Adrenal gland (tissue), 5 donors: Measurements from ENCODE around the gene MPC1.

Source experiments
- POLR2A ChIP-seq, 2 donors: fragments of 450-650 bp; IDR thresholded peaks; one replicate each; pipeline ENCODE4 v1.6.1; 2017; ENCODE audit warnings: antibody characterized with exemption in 2 of 2, mild to moderate bottlenecking in 2 of 2, moderate library complexity in 1 of 2
- TF ChIP-seq, protein P1 (sequence below), 6 experiments: fragments of 450-650 bp in 4 of 6; fragments of 200-600 bp in 2 of 6; sonication (generic) in 1 of 6; IDR thresholded peaks; 1 replicate in 5 of 6; 2 replicates in 1 of 6; pipeline versions ENCODE4 v1.5.1 to v1.8.0; 2016 to 2021; ENCODE audit warnings: antibody characterized with exemption in 6 of 6, mild to moderate bottlenecking in 2 of 6, moderate library complexity in 1 of 6
- donor health status: DM: no; HTN: no; CAD: no.

- TF ChIP-seq, protein P1, sequence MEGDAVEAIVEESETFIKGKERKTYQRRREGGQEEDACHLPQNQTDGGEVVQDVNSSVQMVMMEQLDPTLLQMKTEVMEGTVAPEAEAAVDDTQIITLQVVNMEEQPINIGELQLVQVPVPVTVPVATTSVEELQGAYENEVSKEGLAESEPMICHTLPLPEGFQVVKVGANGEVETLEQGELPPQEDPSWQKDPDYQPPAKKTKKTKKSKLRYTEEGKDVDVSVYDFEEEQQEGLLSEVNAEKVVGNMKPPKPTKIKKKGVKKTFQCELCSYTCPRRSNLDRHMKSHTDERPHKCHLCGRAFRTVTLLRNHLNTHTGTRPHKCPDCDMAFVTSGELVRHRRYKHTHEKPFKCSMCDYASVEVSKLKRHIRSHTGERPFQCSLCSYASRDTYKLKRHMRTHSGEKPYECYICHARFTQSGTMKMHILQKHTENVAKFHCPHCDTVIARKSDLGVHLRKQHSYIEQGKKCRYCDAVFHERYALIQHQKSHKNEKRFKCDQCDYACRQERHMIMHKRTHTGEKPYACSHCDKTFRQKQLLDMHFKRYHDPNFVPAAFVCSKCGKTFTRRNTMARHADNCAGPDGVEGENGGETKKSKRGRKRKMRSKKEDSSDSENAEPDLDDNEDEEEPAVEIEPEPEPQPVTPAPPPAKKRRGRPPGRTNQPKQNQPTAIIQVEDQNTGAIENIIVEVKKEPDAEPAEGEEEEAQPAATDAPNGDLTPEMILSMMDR (IDR thresholded peaks at IDR 0.05), result no peak
- no peak for TF ChIP-seq POLR2A (IDR thresholded peaks at IDR 0.05)
Measured at GRCh38 chr6:166346449-166346848, 36.3 kb downstream of the MPC1 start.
